ENCODE measurements around the gene SPSB2.

Gene SPSB2

GRCh38 chr12:6849976-6850560 lies 23.0 kb downstream of the SPSB2 start:
- DNase-seq = no peak

GRCh38 chr12:6849427-6849826 lies 23.7 kb downstream of the SPSB2 start:
- DNase-seq = no peak

- DNase-seq = no peak
These were observed 25.4 kb downstream of the SPSB2 start for GRCh38 chr12:6847676-6848075.

- DNase-seq = no peak
These were observed 26.7 kb downstream of the SPSB2 start for GRCh38 chr12:6846316-6846869.

GRCh38 chr12:6845395-6845794 lies 27.7 kb downstream of the SPSB2 start:
- DNase-seq = no peak

- DNase-seq = no peak
These were observed 29.8 kb downstream of the SPSB2 start for GRCh38 chr12:6843118-6843902.

GRCh38 chr12:6842075-6842474 lies 31.0 kb downstream of the SPSB2 start:
- DNase-seq = no peak

- DNase-seq = no peak
These were observed 32.2 kb downstream of the SPSB2 start, which contains the start of gene GNB3 for GRCh38 chr12:6840761-6841515. Gene GNB3 (plus strand): TSS chr12:6840925. CDS start chr12:6841288, 363 bp downstream.

- DNase-seq = no peak
These were observed 32.8 kb downstream of the SPSB2 start for GRCh38 chr12:6840330-6840729.

- DNase-seq = no peak
These were observed 33.5 kb downstream of the SPSB2 start for GRCh38 chr12:6839482-6840201.

GRCh38 chr12:6838854-6839253 lies 34.2 kb downstream of the SPSB2 start:
- DNase-seq = no peak

GRCh38 chr12:6837370-6838060 lies 35.6 kb downstream of the SPSB2 start:
- no peak for DNase-seq

GRCh38 chr12:6836851-6837250 lies 36.3 kb downstream of the SPSB2 start:
- no peak for DNase-seq

GRCh38 chr12:6834873-6835272 lies 38.2 kb downstream of the SPSB2 start:
- peak; percentile 33 for DNase-seq

GRCh38 chr12:6834254-6834653 lies 38.8 kb downstream of the SPSB2 start:
- DNase-seq = no peak

- DNase-seq = no peak
These were observed 39.8 kb downstream of the SPSB2 start for GRCh38 chr12:6833189-6833890.

- DNase-seq = no peak
These were observed 41.0 kb downstream of the SPSB2 start for GRCh38 chr12:6832125-6832524.

- no peak for DNase-seq
These were observed 41.6 kb downstream of the SPSB2 start for GRCh38 chr12:6831450-6831995.

- no peak for DNase-seq
These were observed 42.1 kb downstream of the SPSB2 start for GRCh38 chr12:6830999-6831398.

GRCh38 chr12:6830286-6830890 lies 42.7 kb downstream of the SPSB2 start:
- DNase-seq = no peak

All from NCI-H2227 treated with DMSO at 0.1 percent for 48 hours (cell line).